Liver (tissue), 3 donors: ENCODE results near the gene SYNPR.

Experiments used
- CTCF ChIP-seq: fragments of 150-350 bp; IDR thresholded peaks from 2 replicates; pipeline ENCODE4 v1.5.1; 2017; ENCODE audit warnings: improper control_type of control experiment, low read depth, low read length; ENCODE audit not compliant: missing input control
- FOXA1 ChIP-seq: IDR thresholded peaks from 2 replicates; pipeline ENCODE4 v1.6.1; 2016; ENCODE audit warnings: antibody characterized with exemption
- GABPA ChIP-seq, 2 donors: IDR thresholded peaks in 1 of 2; conservative IDR thresholded peaks in 1 of 2; 2 replicates each; pipeline ENCODE4 v1.6.1; 2016; ENCODE audit warnings: antibody characterized with exemption in 2 of 2, mild to moderate bottlenecking in 1 of 2, moderate library complexity in 1 of 2
- JUND ChIP-seq, 2 donors: IDR thresholded peaks; 2 replicates each; pipeline ENCODE4 v1.6.1; 2016; ENCODE audit warnings: antibody characterized with exemption in 2 of 2
- REST ChIP-seq: IDR thresholded peaks from 2 replicates; pipeline ENCODE4 v1.6.1; 2016; ENCODE audit warnings: antibody characterized with exemption, mild to moderate bottlenecking
- RXRA ChIP-seq, 2 donors: IDR thresholded peaks; 2 replicates each; pipeline ENCODE4 v1.6.1; 2017 to 2018; ENCODE audit warnings: antibody characterized with exemption in 2 of 2, mild to moderate bottlenecking in 1 of 2
- SP1 ChIP-seq: IDR thresholded peaks from 2 replicates; pipeline ENCODE4 v1.6.1; 2018; ENCODE audit warnings: antibody characterized with exemption, mild to moderate bottlenecking
- YY1 ChIP-seq: IDR thresholded peaks from 2 replicates; pipeline ENCODE4 v1.6.1; 2016; ENCODE audit warnings: antibody characterized with exemption, mild to moderate bottlenecking
- donor health status: healthy.
- donor health status: healthy.

GRCh38 chr3:63296249-63296648, 18.1 kb downstream of the SYNPR start:
- TF ChIP-seq CTCF (no peak), RXRA (IDR thresholded peaks at IDR 0.05) (no peak), GABPA (IDR thresholded peaks at IDR 0.05 in 1 of 2, conservative IDR thresholded peaks at IDR 0.05 in 1 of 2) (no peak), REST (no peak), SP1 (no peak), FOXA1 (no peak), JUND (IDR thresholded peaks at IDR 0.05) (no peak), YY1 (no peak)
